Measurements from ENCODE around the gene VRK2. TPM values are rescaled to one million over a fixed set of nuclear protein-coding genes. Genes with fewer than 3 reads are reported as not detected.

VRK2 gene
- total and polyA plus RNA-seq, 10 of the 15 experiments (the other 5 are each of a cell fraction or from before 2014, with no cell fraction given): 26.5 to 78.0 (median 57.3) TPM

- 0 out of 2 replicates have a peak, but pooled peaks have one; percentile 14 for TF ChIP-seq BCL11A (IDR thresholded peaks at IDR 0.05; ENCODE audit: low read depth, low read length)
- peak; percentile 60; the same call in 1 of the 2 replicates for TF ChIP-seq ZNF687 (IDR thresholded peaks at IDR 0.05)
- TF ChIP-seq E2F8 (IDR thresholded peaks at IDR 0.05; ENCODE audit: low read depth, partially characterized antibody): no peak
- TF ChIP-seq NFIC (IDR thresholded peaks at IDR 0.05; ENCODE audit: low read depth, low read length): peak; percentile 39; the same call in 1 of the 2 replicates
- peak; percentile 83 for TF ChIP-seq EED (IDR thresholded peaks at IDR 0.05; ENCODE audit: low read depth)
- no peak for TF ChIP-seq RBBP5 (conservative IDR thresholded peaks at IDR 0.05)
- TF ChIP-seq PKNOX1 (IDR thresholded peaks at IDR 0.05): peak; percentile 37; the same call in 1 of the 2 replicates
- TF ChIP-seq RAD21 (IDR thresholded peaks at IDR 0.05; ENCODE audit: insufficient read depth, low read depth, low read length): no peak
- TF ChIP-seq SMARCA5 (IDR thresholded peaks at IDR 0.05): no peak
- TF ChIP-seq CBX5 (IDR thresholded peaks at IDR 0.05; ENCODE audit: low read depth): no peak
- no peak for TF ChIP-seq KLF5 (IDR thresholded peaks at IDR 0.05; ENCODE audit: partially characterized antibody)
- no peak for TF ChIP-seq POLR2AphosphoS2 (IDR thresholded peaks at IDR 0.05; ENCODE audit: low read depth, low read length)
- TF ChIP-seq IKZF1 (conservative IDR thresholded peaks at IDR 0.05): peak; percentile 69
These were observed 14.4 kb upstream of the VRK2 start (continued) for GRCh38 chr2:58032016-58032763.
